NCI-H2107 treated with DMSO at 0.1 percent for 48 hours (cell line): Measurements from ENCODE around the gene MS4A14.
"Not testable (repeated sequence)": the region's sequence is repeated elsewhere in the genome, so short reads cannot be mapped to it uniquely, and the experiment has no call there.

Experiments
- DNase-seq: peaks from one replicate; lab custom pipeline; 2025; ENCODE audit not compliant: unreplicated experiment; lab: John Stamatoyannopoulos, UW

Gene MS4A14

GRCh38 chr11:60378354-60378753, 17.9 kb upstream of the MS4A14 start, which contains the start of gene MS4A7:
MS4A7 (plus strand) TSS chr11:60378532; CDS start chr11:60383142, 4,610 bp downstream.
- DNase-seq = no peak

DNA sequence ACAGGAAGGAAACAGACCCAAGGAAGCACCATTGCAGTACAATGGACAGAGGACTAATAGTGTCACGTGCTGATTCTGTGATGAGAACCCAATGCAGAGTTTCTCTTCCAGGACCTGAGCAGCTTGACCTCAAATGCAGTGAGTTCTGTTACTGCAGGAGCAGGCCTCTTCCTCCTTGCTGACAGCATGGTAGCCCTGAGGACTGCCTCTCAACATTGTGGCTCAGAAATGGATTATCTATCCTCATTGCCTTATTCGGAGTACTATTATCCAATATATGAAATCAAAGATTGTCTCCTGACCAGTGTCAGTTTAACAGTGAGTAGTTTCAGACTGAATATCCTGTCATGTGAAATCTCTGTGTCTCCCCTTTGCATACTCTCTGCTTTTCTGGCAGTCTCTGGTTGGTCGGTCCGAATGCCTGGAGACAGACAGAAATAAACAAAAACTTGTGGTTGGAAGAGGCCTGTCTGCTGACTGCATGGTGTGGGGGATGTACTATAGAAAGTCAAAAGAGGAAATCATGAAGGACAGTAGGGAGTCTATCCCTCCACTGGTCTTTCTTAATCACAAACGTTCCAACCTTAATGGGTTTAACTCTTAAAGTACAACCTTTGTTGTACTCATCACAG, 6.9 kb upstream of the MS4A14 start:
- DNase-seq = no peak

DNA sequence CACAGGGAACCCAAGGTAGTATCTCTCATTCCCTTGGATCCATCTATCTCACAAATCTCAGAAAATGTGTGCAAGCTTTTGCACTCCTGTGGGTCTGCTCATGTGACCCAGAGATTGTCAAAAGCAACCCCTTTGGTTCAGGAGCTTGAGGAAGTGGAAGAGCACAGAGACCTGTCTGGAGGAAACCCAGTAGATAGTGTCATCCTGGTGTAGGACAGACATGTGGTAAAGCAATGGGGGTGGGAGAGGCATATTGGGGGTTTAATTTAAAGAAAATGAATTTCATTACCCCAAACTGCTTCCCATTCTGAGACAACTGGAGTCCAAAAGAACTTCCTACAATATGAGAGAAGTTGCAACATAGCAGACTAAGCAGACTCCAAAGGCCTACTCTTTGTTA, 5.8 kb upstream of the MS4A14 start:
- no peak for DNase-seq

DNA sequence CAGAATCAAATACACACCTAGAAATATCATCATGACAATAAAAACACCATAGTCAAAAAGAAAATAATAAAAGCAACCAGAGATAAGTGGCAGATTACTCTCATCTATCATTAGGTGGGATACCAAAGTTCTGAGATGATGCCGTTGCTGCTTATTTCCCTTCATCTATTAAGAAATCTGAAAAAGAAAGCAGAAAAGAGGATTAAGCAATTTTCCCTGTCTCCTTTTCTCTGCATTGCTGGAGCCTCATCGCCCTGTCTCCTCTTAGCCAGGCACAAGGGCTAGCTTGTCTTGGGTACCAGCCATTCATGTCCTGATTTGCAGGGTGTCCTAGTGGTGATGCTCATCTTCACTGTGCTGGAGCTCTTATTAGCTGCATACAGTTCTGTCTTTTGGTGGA, 3.9 kb upstream of the MS4A14 start:
- DNase-seq = no peak

- no peak for DNase-seq
Measured at GRCh38 chr11:60393016-60393415, 3.2 kb upstream of the MS4A14 start.

GRCh38 chr11:60394666-60395380, 1.4 kb upstream of the MS4A14 start:
- no peak for DNase-seq

DNA sequence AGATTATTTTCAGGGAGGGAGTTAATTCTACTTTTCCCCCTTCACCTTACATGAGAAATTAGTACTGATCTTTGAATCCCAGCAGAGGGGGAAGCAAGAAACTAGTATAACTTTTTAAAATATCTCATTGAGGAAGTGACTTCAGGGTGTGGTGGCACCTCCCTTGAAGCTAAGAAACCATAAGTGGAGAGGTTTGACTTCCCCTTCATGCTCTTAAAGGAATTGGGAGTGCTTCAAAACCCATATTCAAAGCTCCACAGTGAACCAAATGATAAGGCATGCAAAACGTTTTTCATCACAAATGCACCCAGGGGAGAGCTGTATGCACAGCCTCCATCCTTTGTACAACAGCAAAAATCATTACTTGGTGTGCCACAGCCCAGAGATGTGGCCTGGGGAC, 540 bp downstream of the MS4A14 start:
- no peak for DNase-seq

- no peak for DNase-seq
Measured at GRCh38 chr11:60420015-60420414, 23.8 kb downstream of the MS4A14 start.

GRCh38 chr11:60422609-60423008, 26.4 kb downstream of the MS4A14 start:
- DNase-seq = no peak

DNA sequence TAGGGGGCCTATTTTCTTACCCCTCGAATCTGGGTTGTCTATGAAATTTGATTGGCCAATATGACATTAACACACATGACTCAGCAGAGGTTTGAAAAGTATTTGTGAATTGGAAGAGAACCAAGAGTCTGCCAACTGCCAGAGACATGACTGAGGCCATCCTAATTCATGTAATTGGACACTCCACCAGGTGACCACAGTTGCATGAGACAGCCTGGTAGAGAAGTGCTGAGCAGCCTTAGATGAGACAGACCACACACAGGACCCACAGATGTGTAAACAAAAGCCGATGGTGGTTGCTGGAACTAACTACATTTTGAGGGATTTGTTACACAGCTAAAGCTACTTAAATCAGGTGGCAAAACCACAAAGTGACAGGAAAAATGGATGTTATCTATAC, 32.3 kb downstream of the MS4A14 start:
- no peak for DNase-seq

DNA sequence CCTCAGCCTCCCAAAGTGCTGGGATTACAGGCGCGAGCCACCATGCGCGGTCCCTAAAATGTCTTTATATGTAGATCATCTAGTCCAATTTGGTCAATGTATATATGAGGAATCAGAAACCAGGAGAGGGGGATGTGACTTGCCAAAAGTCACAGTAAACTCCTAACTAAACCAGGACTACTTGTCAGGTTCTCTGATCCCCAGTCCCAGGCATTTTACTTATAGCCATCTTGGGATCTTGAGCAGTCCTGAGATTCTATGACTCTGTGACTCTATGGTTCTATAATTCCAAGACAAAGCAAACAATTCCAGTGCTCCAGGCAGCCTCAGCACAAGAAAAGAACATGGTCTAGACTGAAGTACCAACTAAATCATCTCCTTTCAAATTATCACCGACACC, 33.0 kb downstream of the MS4A14 start, which contains the start of gene MS4A5:
TSS of gene MS4A5 (plus strand) at position 301 of the 400 bp plus-strand sequence. CDS start 103 bp downstream, outside the sequence.
- DNase-seq = no peak

DNA sequence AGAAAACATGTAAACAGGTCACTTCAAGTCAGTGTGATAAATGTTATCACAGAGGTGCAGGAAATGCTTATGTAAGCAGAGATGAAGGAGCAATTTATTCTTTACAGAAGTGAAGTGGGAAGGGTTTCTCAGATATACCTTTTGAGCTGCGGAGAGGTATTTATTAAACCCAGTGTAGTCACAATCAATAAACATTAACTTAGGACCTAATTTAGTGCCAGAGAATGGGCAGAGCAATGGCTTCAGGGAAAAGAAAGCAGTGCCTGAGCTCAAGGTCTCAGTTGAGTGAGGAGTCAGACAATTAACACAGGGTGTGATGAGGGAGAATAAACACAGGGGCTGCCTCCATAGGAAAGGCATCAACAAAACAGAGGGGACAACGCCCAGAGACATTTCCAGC, 35.0 kb downstream of the MS4A14 start:
- no peak for DNase-seq

- no peak for DNase-seq
Measured at GRCh38 chr11:60433401-60433800, 37.1 kb downstream of the MS4A14 start.

- DNase-seq = no peak
Measured at GRCh38 chr11:60447070-60447469, 50.8 kb downstream of the MS4A14 start.

- no peak for DNase-seq
Measured at GRCh38 chr11:60447846-60448245, 51.6 kb downstream of the MS4A14 start.

DNA sequence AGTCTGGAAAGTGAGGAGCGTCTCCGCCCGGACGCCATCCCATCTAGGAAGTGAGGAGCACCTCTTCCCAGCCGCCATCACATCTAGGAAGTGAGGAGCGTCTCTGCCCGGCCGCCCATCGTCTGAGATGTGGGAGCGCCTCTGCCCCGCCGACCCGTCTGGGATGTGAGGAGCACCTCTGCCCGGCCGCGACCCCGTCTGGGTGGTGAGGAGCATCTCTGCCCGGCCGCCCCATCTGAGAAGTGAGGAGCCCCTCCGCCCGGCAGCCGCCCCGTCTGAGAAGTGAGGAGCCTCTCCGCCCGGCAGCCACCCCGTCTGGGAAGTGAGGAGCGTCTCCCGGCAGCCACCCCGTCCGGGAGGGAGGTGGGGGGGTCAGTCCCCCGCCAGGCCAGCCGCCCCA, 54.9 kb downstream of the MS4A14 start:
- DNase-seq = not testable (repeated sequence)

GRCh38 chr11:60454212-60454611, 58.0 kb downstream of the MS4A14 start:
- no peak for DNase-seq

GRCh38 chr11:60455531-60456042, 59.3 kb downstream of the MS4A14 start, which contains the start of gene MS4A1:
MS4A1 (plus strand) TSS chr11:60455847; CDS start chr11:60462375, 6,528 bp downstream.
- DNase-seq = no peak

GRCh38 chr11:60457576-60457975, 61.3 kb downstream of the MS4A14 start:
- DNase-seq = no peak

DNA sequence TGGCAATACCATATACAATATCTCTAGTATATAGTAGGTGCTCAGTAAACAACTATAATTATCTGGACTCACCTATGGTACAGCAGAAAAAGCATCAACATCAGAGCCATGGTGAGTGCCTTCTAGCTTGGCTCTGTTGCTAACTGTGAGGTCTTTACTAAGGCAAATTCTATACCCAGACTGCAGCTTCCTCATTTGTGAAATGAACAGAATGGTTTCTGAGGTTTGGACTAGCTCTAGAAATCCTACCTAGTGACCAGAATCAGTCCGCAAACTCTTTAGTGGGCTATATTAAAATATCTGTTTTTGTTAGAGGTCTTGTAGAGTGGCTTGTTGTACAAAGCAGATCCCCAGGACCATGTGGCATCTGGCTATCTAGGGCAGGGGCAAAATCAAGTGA, 63.1 kb downstream of the MS4A14 start:
- no peak for DNase-seq
